CD4-positive, CD25-positive, alpha-beta regulatory T cell (primary cell): ENCODE measurements around the gene FAM107B. TPM values are rescaled to one million over a fixed set of nuclear protein-coding genes. Genes with fewer than 3 reads are reported as not detected.
A peak's percentile ranks its signal among the peaks of the same experiment; 100 is the strongest.

Experiments used
- ATAC-seq, 2 donors: fragments of 150-1000 bp; cut with Tn5 transposase; one replicate each; pipeline ENCODE4 v1.10.0; 2021; ENCODE audit warnings: low read depth in 2 of 2, moderate number of reproducible peaks in 2 of 2, moderate library complexity in 1 of 2
- DNase-seq, 3 donors: peaks; one replicate each; pipeline versions ENCODE4 v3.0.0 to v3.0.0-alpha.2; 2012 to 2022; ENCODE audit warnings: mixed read lengths in 1 of 3
- H3K27ac ChIP-seq: one replicate; pipeline ENCODE4 v1.7.0; 2013; ENCODE audit warnings: mild to moderate bottlenecking, low read length; ENCODE audit not compliant: insufficient read depth, poor library complexity, severe bottlenecking
- H3K27me3 ChIP-seq: one replicate; pipeline ENCODE4 v1.7.0; 2013; ENCODE audit warnings: low read length; ENCODE audit not compliant: control insufficient read depth, insufficient read depth
- H3K36me3 ChIP-seq: one replicate; pipeline ENCODE4 v1.7.0; 2013; ENCODE audit warnings: mild to moderate bottlenecking, low read length, moderate library complexity; ENCODE audit not compliant: control insufficient read depth, insufficient read depth
- H3K4me1 ChIP-seq: 2 replicates; pipeline ENCODE4 v1.7.0; 2013; ENCODE audit warnings: mild to moderate bottlenecking, low read length; ENCODE audit not compliant: insufficient read depth, control insufficient read depth, poor library complexity, severe bottlenecking
- H3K4me3 ChIP-seq: one replicate; pipeline ENCODE4 v1.7.0; 2013; ENCODE audit warnings: low read depth, mild to moderate bottlenecking, low read length, moderate library complexity
- H3K9me3 ChIP-seq, 2 experiments: 1 replicate in 1 of 2; 2 replicates in 1 of 2; pipeline ENCODE4 v1.7.0; 2013; ENCODE audit warnings: low read length in 2 of 2, mild to moderate bottlenecking in 1 of 2, moderate library complexity in 1 of 2; ENCODE audit not compliant: control insufficient read depth in 2 of 2
- H3K27ac Mint-ChIP-seq, 3 donors: one replicate each; pipeline ENCODE4 v1.8.0; 2020 to 2022; ENCODE audit warnings: mild to moderate bottlenecking in 3 of 3, mixed read lengths in 3 of 3, moderate library complexity in 2 of 3
- H3K27me3 Mint-ChIP-seq: one replicate; pipeline ENCODE4 v1.8.0; 2022; ENCODE audit warnings: mild to moderate bottlenecking, mixed read lengths
- H3K36me3 Mint-ChIP-seq: one replicate; pipeline ENCODE4 v1.8.0; 2020; ENCODE audit warnings: mixed read lengths
- H3K4me1 Mint-ChIP-seq, 4 donors: one replicate each; pipeline ENCODE4 v1.8.0; 2020 to 2022; ENCODE audit warnings: mixed read lengths in 4 of 4, mild to moderate bottlenecking in 1 of 4
- H3K4me3 Mint-ChIP-seq, 4 donors: one replicate each; pipeline ENCODE4 v1.8.0; 2020 to 2022; ENCODE audit warnings: mild to moderate bottlenecking in 4 of 4, mixed read lengths in 4 of 4, moderate library complexity in 3 of 4
- H3K9me3 Mint-ChIP-seq, 7 donors: one replicate each; pipeline ENCODE4 v1.8.0; 2020 to 2022; ENCODE audit warnings: mixed read lengths in 7 of 7, mild to moderate bottlenecking in 3 of 7, moderate library complexity in 2 of 7
- polyA plus RNA-seq, 4 donors: library from polyadenylated mRNA; unstranded; fragments of 300-500 nt; fragmentation: Illumina TruSeq; gene quantifications; one replicate each; pipeline ENCODE4 v1.2.3, GENCODE V29; 2021
- total RNA-seq: library from RNA; stranded (reverse); gene quantifications from one replicate; pipeline ENCODE4 v1.2.3, GENCODE V29; 2022

The FAM107B gene
- total and polyA plus RNA-seq, 5 donors from 2014 or later = 202 to 327 (median 296) TPM

DNA sequence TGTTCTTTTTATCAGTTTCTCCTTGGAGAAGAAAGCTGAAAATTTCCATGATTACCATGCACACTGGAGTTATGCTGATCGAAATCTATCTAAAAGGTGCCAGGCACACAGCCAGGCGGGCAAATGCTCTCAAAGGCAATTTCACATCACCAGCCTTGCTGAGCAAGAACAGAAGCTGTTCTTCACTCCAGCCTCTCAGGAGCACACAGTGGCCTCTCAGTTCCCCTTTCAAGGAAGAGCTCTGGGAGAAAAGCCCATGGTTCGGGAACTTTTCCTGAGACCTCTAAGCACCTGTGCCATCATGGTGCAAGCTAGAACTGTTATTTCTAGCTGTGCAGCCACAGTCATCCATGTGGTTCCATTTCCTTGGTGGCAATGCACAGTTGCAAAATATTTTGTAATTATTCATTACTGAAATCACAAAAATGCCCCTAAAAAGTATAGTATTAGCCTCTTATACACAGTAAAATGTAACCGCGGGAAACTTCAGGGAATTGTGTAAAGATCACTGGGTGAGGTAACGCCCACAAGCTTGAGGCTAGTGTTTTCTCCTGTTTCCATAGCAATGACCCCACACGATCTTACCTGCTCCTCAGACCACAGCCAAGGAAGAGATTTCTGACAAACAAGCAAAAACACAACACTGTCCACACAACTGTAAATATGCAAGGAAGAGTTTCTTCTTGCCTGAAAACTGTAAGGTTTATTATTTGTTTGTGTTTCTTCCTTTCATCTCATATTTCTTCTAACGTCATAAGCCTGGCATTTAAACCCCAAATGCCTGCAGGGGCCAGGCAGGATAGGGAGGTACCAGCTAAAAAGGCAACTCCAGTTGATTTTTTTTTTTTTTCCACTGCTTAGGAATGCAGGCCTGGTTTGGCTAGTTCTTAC lies 121.2 kb downstream of the FAM107B start:
- Histone ChIP-seq H3K36me3 (no peaks in the 10 kb centered on the region), H3K9me3 (no peaks in the 10 kb centered on the region), H3K4me1 (peaks cover 30% of the 10 kb centered on the region), H3K27ac (no peak overlapping the region), H3K4me3 (no peak overlapping the region), H3K27me3 (no peaks in the 10 kb centered on the region)
- ATAC-seq = no peak
- H3K4me3 Mint-ChIP-seq = peak overlapping the region in 1 of 4 donors; percentile 12
- no peaks in the 10 kb centered on the region for H3K27me3 Mint-ChIP-seq
- peak overlapping the region; percentile 16 to 43 (median 38) for H3K27ac Mint-ChIP-seq
- DNase-seq = no peak
- H3K36me3 Mint-ChIP-seq = no peaks in the 10 kb centered on the region
- peaks cover 27 to 54% (median 38%) of the 10 kb centered on the region in 4 donors for H3K4me1 Mint-ChIP-seq
- no peaks in the 10 kb centered on the region for H3K9me3 Mint-ChIP-seq

DNA sequence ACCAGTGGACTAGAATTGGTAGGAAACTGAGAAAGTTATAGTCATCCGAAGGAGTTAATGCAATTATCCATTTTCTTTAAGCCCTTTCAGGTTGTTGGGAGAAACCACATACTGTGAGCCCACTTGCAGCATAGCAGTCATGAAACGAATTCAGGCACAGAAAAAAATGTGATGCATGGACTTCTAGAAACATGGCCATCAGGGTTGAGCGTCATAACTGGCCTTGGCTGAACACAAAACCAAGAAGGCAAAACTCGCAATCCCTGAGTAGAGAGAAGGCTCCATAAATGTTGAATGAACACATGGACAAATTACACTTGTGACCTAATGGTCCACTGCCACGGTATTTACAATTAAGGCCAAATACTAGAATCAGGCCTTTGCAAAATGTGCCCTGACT lies 121.9 kb downstream of the FAM107B start:
- no peaks in the 10 kb centered on the region for H3K27me3 ChIP-seq
- ATAC-seq = no peak
- no peaks in the 10 kb centered on the region for H3K36me3 Mint-ChIP-seq

DNA sequence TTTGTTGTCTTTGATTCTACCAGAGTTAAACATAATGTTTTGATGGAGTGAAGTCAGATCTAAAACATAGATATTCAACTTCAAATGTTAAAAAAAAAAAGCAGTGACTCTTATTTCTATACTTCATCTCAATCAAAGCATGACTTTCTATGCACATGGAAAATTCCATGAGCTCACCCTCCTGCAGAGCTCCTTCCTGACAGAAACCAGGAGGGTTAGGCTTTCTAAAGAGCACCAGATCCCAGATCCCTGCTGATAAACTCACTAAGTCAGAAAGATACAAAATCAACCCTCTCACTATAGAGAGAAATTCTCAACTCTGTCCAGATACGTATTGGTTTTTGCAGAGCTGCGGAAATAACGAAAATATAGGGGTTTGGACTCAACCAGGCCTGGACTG lies 122.6 kb downstream of the FAM107B start:
- H3K36me3 Mint-ChIP-seq = no peaks in the 10 kb centered on the region
- DNase-seq (no peak), ATAC-seq (no peak)
- no peaks in the 10 kb centered on the region for H3K9me3 ChIP-seq
- no peaks in the 10 kb centered on the region for H3K27me3 ChIP-seq
- H3K9me3 Mint-ChIP-seq = no peaks in the 10 kb centered on the region
- no peaks in the 10 kb centered on the region for H3K36me3 ChIP-seq
- no peaks in the 10 kb centered on the region for H3K27me3 Mint-ChIP-seq
- peaks cover 36% of the 10 kb centered on the region for H3K4me1 ChIP-seq
- H3K4me3 ChIP-seq = no peak overlapping the region
- H3K4me3 Mint-ChIP-seq = peak overlapping the region in 1 of 4 donors; percentile 20
- no peak overlapping the region for H3K27ac Mint-ChIP-seq
- H3K27ac ChIP-seq = no peak overlapping the region
- peaks cover 32 to 57% (median 39%) of the 10 kb centered on the region in 4 donors for H3K4me1 Mint-ChIP-seq

More for the DNA sequence above, 121.9 kb downstream of the FAM107B start:
- H3K4me1 ChIP-seq = peaks cover 32% of the 10 kb centered on the region
- Mint-ChIP-seq H3K27ac (peak overlapping the region in 1 of 3 donors; percentile 16), H3K4me1 (peaks cover 30 to 54% (median 39%) of the 10 kb centered on the region in 4 donors), H3K27me3 (no peaks in the 10 kb centered on the region), H3K4me3 (no peak overlapping the region), H3K9me3 (no peaks in the 10 kb centered on the region)
- H3K9me3 ChIP-seq = no peaks in the 10 kb centered on the region
- DNase-seq = no peak
- H3K4me3 ChIP-seq = no peak overlapping the region
- H3K27ac ChIP-seq = no peak overlapping the region
- H3K36me3 ChIP-seq = no peaks in the 10 kb centered on the region

DNA sequence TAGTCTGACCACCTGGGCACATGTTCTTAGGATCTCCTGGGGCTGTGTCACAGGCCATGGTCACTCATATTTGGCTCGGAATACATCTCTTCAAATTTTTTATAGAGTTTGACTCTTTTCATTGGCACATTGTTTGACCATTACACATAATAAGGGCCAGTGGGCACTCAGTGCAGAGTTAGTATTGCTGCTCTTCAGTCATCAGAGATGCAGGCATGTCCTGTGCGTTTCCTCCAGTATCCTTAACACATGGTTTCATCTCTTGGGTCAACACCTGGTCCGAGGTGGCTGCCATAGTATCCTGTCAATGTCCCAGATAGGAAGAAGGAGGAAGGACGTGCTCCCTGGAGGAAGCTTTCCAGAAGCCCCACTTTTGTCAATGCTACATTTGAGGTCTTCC lies 125.0 kb downstream of the FAM107B start:
- Mint-ChIP-seq H3K27ac (peak overlapping the region in 1 of 3 donors; percentile 96), H3K4me3 (peak overlapping the region in 1 of 4 donors; percentile 52), H3K9me3 (no peaks in the 10 kb centered on the region), H3K4me1 (peaks cover 31 to 66% (median 36%) of the 10 kb centered on the region in 4 donors), H3K27me3 (no peaks in the 10 kb centered on the region), H3K36me3 (no peaks in the 10 kb centered on the region)
- no peak overlapping the region for H3K4me3 ChIP-seq
- H3K27ac ChIP-seq = peak overlapping the region; percentile 91
- H3K27me3 ChIP-seq = no peaks in the 10 kb centered on the region
- H3K9me3 ChIP-seq = no peaks in the 10 kb centered on the region
- no peaks in the 10 kb centered on the region for H3K36me3 ChIP-seq
- ATAC-seq (no peak), DNase-seq (no peak)
- peaks cover 41% of the 10 kb centered on the region for H3K4me1 ChIP-seq

GRCh38 chr10:14648946-14649345 lies 125.8 kb downstream of the FAM107B start:
- DNase-seq = no peak
- no peaks in the 10 kb centered on the region for H3K36me3 Mint-ChIP-seq

GRCh38 chr10:14648005-14648765 lies 126.5 kb downstream of the FAM107B start:
- H3K27ac ChIP-seq = peak overlapping the region; percentile 91
- DNase-seq = peak; percentile 59 to 85 (median 84)
- no peaks in the 10 kb centered on the region for H3K36me3 ChIP-seq
- peak overlapping the region; percentile 66 to 90 (median 88) for H3K4me3 Mint-ChIP-seq
- H3K4me3 ChIP-seq = peak overlapping the region; percentile 84
- H3K9me3 ChIP-seq = no peaks in the 10 kb centered on the region
- no peaks in the 10 kb centered on the region for H3K36me3 Mint-ChIP-seq
- peaks cover 18 to 51% (median 26%) of the 10 kb centered on the region in 4 donors for H3K4me1 Mint-ChIP-seq
- peak; percentile 92 to 93 for ATAC-seq
- H3K9me3 Mint-ChIP-seq = no peaks in the 10 kb centered on the region
- peak overlapping the region; percentile 92 to 99 (median 96) for H3K27ac Mint-ChIP-seq
- peaks cover 30% of the 10 kb centered on the region for H3K4me1 ChIP-seq
- H3K27me3 ChIP-seq = no peaks in the 10 kb centered on the region
- no peaks in the 10 kb centered on the region for H3K27me3 Mint-ChIP-seq

More at GRCh38 chr10:14648946-14649345, 125.8 kb downstream of the FAM107B start:
- Mint-ChIP-seq H3K9me3 (no peaks in the 10 kb centered on the region), H3K27me3 (no peaks in the 10 kb centered on the region), H3K4me1 (peaks cover 23 to 58% (median 32%) of the 10 kb centered on the region in 4 donors), H3K4me3 (peak overlapping the region; percentile 66 to 90 (median 88)), H3K27ac (peak overlapping the region; percentile 92 to 99 (median 96))
- peaks cover 36% of the 10 kb centered on the region for H3K4me1 ChIP-seq
- peak overlapping the region; percentile 84 for H3K4me3 ChIP-seq
- H3K27ac ChIP-seq = peak overlapping the region; percentile 91
- H3K27me3 ChIP-seq = no peaks in the 10 kb centered on the region
- no peaks in the 10 kb centered on the region for H3K9me3 ChIP-seq
- no peaks in the 10 kb centered on the region for H3K36me3 ChIP-seq
- no peak for ATAC-seq

DNA sequence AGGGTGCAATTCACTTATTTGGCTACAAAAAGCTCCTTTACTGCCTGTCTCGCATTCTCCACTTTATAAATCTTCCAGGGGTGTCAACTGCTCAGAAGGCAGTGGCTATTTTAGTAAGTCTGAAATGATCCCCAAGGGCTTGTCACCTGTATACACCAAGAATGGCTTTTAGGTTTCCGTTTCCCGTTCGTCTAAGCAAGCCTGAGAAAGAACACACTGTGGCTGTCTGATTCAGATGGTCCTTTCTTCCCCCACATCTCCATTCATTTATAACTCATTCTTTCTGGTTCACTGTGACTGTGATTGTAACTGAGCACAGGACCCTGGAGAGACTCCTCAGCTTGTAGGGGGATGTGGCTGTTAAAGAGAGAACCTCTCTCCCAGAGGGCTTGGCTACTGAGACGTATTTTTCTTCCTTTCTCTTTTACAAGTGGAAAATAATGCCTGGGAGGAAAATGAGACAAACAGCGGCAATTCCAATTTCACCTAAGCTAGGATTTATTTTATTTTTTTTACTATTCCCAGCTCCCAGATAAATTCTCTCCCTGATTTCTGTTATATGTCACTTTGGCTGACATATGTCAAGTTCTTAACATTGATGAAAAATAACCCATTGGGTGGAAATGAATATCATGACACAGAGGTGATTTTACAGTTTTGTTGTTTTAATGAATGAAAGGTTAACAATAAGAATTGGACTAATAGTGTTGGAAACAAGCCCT lies 129.3 kb downstream of the FAM107B start:
- Mint-ChIP-seq H3K27me3 (peaks cover 4% of the 10 kb centered on the region), H3K9me3 (peaks cover 0 to 5% (median 0%) of the 10 kb centered on the region in 7 donors), H3K27ac (peak overlapping the region in 2 of 3 donors; percentile 38 to 63), H3K4me1 (peaks cover 18 to 37% (median 22%) of the 10 kb centered on the region in 4 donors), H3K4me3 (peak overlapping the region in 1 of 4 donors; percentile 16), H3K36me3 (no peaks in the 10 kb centered on the region)
- ATAC-seq (no peak), DNase-seq (peak in 1 of 3 donors; percentile 22)
- Histone ChIP-seq H3K36me3 (no peaks in the 10 kb centered on the region), H3K9me3 (no peaks in the 10 kb centered on the region), H3K4me3 (no peak overlapping the region), H3K27me3 (no peaks in the 10 kb centered on the region), H3K27ac (no peak overlapping the region), H3K4me1 (peaks cover 30% of the 10 kb centered on the region)
